Stimulated activated memory B cell treated with anti-CD40 and anti-IgM and Interleukin-4, amounts not matched to agents 10 μg/mL and 1 μg/mL and 100 μg/mL, for 72 hours (primary cell): Measurements from ENCODE around the gene ENTPD1.
"Not testable (repeated sequence)": the region's sequence is repeated elsewhere in the genome, so short reads cannot be mapped to it uniquely, and the experiment has no call there.

ENCODE experiments used
- ATAC-seq: fragments of 150-1000 bp; cut with Tn5 transposase; 2 replicates; pipeline ENCODE4 v1.10.0; 2021
- H3K27ac Mint-ChIP-seq: one replicate; pipeline ENCODE4 v1.8.0; 2022; ENCODE audit warnings: mild to moderate bottlenecking, mixed read lengths
- H3K27me3 Mint-ChIP-seq: one replicate; pipeline ENCODE4 v1.8.0; 2022; ENCODE audit warnings: mixed read lengths
- H3K36me3 Mint-ChIP-seq: one replicate; pipeline ENCODE4 v1.8.0; 2022; ENCODE audit warnings: mixed read lengths
- H3K4me1 Mint-ChIP-seq: one replicate; pipeline ENCODE4 v1.8.0; 2022; ENCODE audit warnings: mixed read lengths
- H3K4me3 Mint-ChIP-seq: one replicate; pipeline ENCODE4 v1.8.0; 2022; ENCODE audit warnings: mild to moderate bottlenecking, moderate library complexity, mixed read lengths
- H3K9me3 Mint-ChIP-seq: one replicate; pipeline ENCODE4 v1.8.0; 2022; ENCODE audit warnings: mixed read lengths

The ENTPD1 gene

GRCh38 chr10:95742962-95743535 lies 12.9 kb upstream of the ENTPD1 start:
- ATAC-seq: no peak
- H3K9me3 Mint-ChIP-seq: no peaks in the 10 kb centered on the region
- H3K4me1 Mint-ChIP-seq: peaks cover 54% of the 10 kb centered on the region
- peak overlapping the region; percentile 60 for H3K4me3 Mint-ChIP-seq
- no peaks in the 10 kb centered on the region for H3K27me3 Mint-ChIP-seq
- H3K36me3 Mint-ChIP-seq: peaks cover 13% of the 10 kb centered on the region
- H3K27ac Mint-ChIP-seq: peak overlapping the region; percentile 100

- no peak overlapping the region for H3K4me3 Mint-ChIP-seq
- peak overlapping the region; percentile 100 for H3K27ac Mint-ChIP-seq
- peak; percentile 71 for ATAC-seq
- no peaks in the 10 kb centered on the region for H3K27me3 Mint-ChIP-seq
- H3K36me3 Mint-ChIP-seq: peaks cover 31% of the 10 kb centered on the region
- peaks cover 59% of the 10 kb centered on the region for H3K4me1 Mint-ChIP-seq
- no peaks in the 10 kb centered on the region for H3K9me3 Mint-ChIP-seq
Observed at GRCh38 chr10:95745501-95745900, 10.5 kb upstream of the ENTPD1 start.

- H3K9me3 Mint-ChIP-seq: peaks cover 5% of the 10 kb centered on the region
- H3K4me3 Mint-ChIP-seq: no peak overlapping the region
- no peak overlapping the region for H3K27ac Mint-ChIP-seq
- H3K36me3 Mint-ChIP-seq: peaks cover 44% of the 10 kb centered on the region
- ATAC-seq: no peak
- H3K27me3 Mint-ChIP-seq: no peaks in the 10 kb centered on the region
- peaks cover 37% of the 10 kb centered on the region for H3K4me1 Mint-ChIP-seq
Observed at GRCh38 chr10:95748349-95748748, 7.6 kb upstream of the ENTPD1 start.

DNA sequence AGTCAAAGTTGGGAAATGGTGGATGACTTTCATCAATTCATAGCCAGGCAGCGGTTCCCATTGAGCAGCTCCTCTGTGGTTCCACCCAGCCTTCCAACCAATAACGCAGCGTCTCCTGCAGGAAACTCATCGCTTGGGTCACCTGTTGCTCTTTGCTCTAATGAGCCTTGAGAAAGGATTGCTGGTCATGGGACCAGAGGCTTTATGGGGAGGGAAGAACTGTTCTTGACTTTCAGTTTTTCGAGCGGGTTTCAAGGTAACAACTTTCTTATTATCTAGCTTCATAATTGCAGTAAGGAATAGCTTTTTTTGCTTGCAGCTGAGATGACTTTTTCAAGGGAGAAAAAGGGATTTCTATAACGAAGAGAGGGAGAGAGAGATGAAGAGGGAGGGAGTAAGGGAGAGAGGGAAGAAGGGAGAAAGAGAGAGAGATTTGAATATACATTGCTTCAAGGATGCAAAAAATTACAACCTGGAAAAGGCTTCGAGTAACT lies 405 bp upstream of the ENTPD1 start:
- peak; percentile 55 for ATAC-seq

GRCh38 chr10:95756809-95757684 lies 1.1 kb downstream of the ENTPD1 start:
- peaks cover 69% of the 10 kb centered on the region for H3K4me1 Mint-ChIP-seq
- peak overlapping the region; percentile 97 for H3K4me3 Mint-ChIP-seq
- no peaks in the 10 kb centered on the region for H3K27me3 Mint-ChIP-seq
- ATAC-seq: no peak
- H3K36me3 Mint-ChIP-seq: peaks cover 33% of the 10 kb centered on the region
- H3K27ac Mint-ChIP-seq: peak overlapping the region; percentile 99
- peaks cover under 1% of the 10 kb centered on the region for H3K9me3 Mint-ChIP-seq

More for the DNA sequence above, 405 bp upstream of the ENTPD1 start:
- H3K36me3 Mint-ChIP-seq: peaks cover 32% of the 10 kb centered on the region
- H3K27me3 Mint-ChIP-seq: no peaks in the 10 kb centered on the region
- peaks cover 54% of the 10 kb centered on the region for H3K4me1 Mint-ChIP-seq
- peaks cover 5% of the 10 kb centered on the region for H3K9me3 Mint-ChIP-seq
- peak overlapping the region; percentile 97 for H3K4me3 Mint-ChIP-seq
- H3K27ac Mint-ChIP-seq: peak overlapping the region; percentile 99

DNA sequence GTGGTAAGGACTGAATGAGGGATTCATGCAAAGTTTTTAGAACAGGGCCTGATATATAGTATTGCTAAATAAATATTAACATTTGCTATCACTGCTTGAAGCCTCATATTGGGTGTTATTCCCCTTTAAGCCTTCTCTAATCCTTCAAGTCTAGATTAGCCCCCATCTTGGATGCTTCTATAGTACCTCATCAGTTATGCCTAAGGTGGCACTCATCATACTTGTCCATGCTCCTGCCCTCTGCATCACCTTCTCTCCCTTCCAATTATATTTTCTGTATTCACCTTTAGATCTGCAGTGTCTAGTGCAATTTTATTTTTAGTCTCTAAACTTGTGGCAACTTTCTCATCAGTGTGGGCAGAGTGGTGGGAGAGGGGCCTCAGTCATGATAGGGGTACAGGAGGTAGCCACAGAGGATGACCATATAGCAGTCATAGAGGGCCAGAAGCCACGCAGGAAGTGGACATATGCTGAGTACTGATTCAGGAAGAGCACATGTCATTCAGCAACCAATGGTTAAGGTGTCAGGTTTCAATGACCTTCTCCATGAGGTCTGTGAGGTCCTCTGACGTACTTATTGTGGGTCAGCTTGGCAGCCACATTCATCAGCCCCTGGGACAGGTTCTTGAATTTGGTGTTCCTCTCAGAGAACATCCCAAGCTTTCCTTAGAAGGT lies 2.5 kb downstream of the ENTPD1 start:
- peak overlapping the region; percentile 62 for H3K4me3 Mint-ChIP-seq
- H3K4me1 Mint-ChIP-seq: peaks cover 73% of the 10 kb centered on the region
- H3K9me3 Mint-ChIP-seq: no peaks in the 10 kb centered on the region
- H3K27me3 Mint-ChIP-seq: no peaks in the 10 kb centered on the region
- H3K36me3 Mint-ChIP-seq: peaks cover 32% of the 10 kb centered on the region
- peak; percentile 71 for ATAC-seq
- peak overlapping the region; percentile 99 for H3K27ac Mint-ChIP-seq

DNA sequence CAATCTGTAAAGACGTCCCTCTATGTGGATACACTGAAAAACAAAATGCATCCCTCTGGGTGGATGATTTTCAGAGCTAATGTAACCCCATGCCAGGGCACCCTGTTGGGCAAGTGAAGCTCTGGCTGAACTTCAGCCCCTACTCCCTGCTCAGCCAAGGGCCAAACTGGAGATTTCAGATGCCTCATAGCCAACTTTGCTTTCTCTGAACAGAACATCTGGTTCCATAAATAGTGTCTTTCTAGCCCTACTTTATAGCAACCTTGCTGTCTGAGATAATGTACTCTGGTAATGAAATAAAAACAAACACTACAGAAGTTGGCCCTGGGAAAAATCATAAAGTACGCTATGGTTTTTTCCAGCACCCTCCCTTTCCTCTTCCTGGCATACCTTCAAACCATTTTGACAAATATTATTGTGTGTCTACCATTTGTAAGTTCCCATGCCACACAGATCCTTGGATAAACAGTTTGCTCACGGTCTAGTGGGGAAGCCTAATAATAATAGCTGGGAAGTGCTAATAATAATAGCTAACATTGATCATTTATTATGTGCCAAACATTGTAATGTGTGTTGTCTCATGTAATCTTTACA lies 3.4 kb downstream of the ENTPD1 start:
- Mint-ChIP-seq H3K36me3 (peaks cover 39% of the 10 kb centered on the region), H3K9me3 (peaks cover 3% of the 10 kb centered on the region), H3K27ac (peak overlapping the region; percentile 99), H3K4me1 (peaks cover 76% of the 10 kb centered on the region), H3K27me3 (no peaks in the 10 kb centered on the region), H3K4me3 (peak overlapping the region; percentile 61)
- no peak for ATAC-seq

- H3K4me1 Mint-ChIP-seq: peaks cover 70% of the 10 kb centered on the region
- H3K27ac Mint-ChIP-seq: peak overlapping the region; percentile 99
- peaks cover 3% of the 10 kb centered on the region for H3K9me3 Mint-ChIP-seq
- peak overlapping the region; percentile 72 for H3K4me3 Mint-ChIP-seq
- peaks cover 54% of the 10 kb centered on the region for H3K36me3 Mint-ChIP-seq
- no peak for ATAC-seq
- H3K27me3 Mint-ChIP-seq: no peaks in the 10 kb centered on the region
Observed at GRCh38 chr10:95761939-95762492, 6.1 kb downstream of the ENTPD1 start.

DNA sequence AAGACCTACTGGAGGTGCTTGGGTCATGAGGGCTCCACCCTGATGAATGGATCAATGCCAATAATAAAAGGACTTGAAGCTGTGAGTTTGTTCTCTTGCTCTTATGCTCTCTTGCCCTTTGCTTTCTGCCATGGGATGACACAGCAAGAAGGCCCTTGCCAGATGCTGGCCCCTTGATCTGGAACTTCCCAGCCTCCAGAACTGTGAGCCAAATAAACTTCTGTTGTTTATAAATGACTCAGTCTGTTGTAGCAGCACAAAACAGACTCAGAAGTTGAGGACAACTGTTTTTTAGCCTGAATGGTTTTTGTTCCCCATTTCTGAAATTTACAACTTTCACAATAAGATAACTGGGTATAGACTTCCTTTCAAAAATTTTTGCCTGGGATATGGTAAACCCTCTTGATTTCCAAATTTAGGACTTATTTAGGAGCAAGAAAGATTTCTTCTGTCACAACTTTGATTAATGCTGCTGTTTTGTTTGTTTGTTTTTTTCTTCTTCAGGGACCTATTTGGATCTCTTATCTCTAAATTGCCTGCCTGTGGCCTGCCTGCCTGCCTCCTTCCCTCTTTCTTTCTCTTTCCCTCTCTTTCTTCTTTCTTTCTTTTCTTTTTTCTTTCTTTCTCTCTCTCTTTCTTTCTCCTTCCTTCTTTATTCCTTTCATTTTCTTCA lies 12.1 kb downstream of the ENTPD1 start:
- Mint-ChIP-seq H3K4me1 (peaks cover 68% of the 10 kb centered on the region), H3K27ac (peak overlapping the region; percentile 88), H3K36me3 (peaks cover 76% of the 10 kb centered on the region), H3K9me3 (peaks cover 11% of the 10 kb centered on the region), H3K27me3 (no peaks in the 10 kb centered on the region), H3K4me3 (peak overlapping the region; percentile 76)
- ATAC-seq: peak; percentile 96

DNA sequence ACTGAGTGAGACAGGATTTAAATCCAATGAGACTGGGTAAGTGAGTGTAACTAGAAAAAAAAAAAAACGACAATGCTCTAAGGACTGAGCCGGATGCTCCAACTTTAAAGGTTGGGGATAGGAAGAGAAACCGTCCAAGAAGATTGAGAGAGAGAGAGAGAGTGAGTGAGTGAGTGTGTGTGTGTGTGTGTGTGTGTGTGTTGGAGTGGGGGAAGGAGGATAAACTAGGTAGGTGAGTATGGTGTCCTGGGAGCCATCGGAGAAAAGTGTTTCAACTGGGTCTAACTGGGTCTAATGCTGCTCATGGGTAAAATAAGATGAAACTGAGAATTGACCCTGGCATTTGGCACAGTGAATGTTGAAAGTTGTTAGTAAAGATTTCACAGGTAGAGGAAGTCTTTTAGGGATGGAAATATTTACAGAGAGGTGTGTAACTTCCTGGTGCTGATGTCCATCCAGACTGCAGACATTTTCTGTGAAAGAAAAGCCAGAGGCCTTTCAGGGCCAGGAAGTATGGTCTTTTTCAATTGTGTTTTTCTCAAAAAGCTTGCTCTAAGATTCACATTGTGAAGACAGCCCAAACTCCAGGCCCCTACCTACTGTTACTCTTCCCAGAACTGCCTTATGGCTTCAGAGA lies 14.2 kb downstream of the ENTPD1 start:
- peaks cover 70% of the 10 kb centered on the region for H3K4me1 Mint-ChIP-seq
- H3K27ac Mint-ChIP-seq: peak overlapping the region; percentile 88
- peaks cover 82% of the 10 kb centered on the region for H3K36me3 Mint-ChIP-seq
- H3K27me3 Mint-ChIP-seq: no peaks in the 10 kb centered on the region
- ATAC-seq: no peak
- peaks cover 8% of the 10 kb centered on the region for H3K9me3 Mint-ChIP-seq
- peak overlapping the region; percentile 45 for H3K4me3 Mint-ChIP-seq

- H3K36me3 Mint-ChIP-seq: peaks cover 91% of the 10 kb centered on the region
- H3K27me3 Mint-ChIP-seq, H3K4me3 Mint-ChIP-seq, ATAC-seq, H3K27ac Mint-ChIP-seq: not testable (repeated sequence)
- peaks cover 10% of the 10 kb centered on the region for H3K9me3 Mint-ChIP-seq
- H3K4me1 Mint-ChIP-seq: peaks cover 76% of the 10 kb centered on the region
Observed at GRCh38 chr10:95773454-95773853, 17.5 kb downstream of the ENTPD1 start.

- ATAC-seq, H3K9me3 Mint-ChIP-seq, H3K4me3 Mint-ChIP-seq, H3K27me3 Mint-ChIP-seq: not testable (repeated sequence)
- peaks cover 88% of the 10 kb centered on the region for H3K36me3 Mint-ChIP-seq
- peak overlapping the region; percentile 24 for H3K27ac Mint-ChIP-seq
- peaks cover 81% of the 10 kb centered on the region for H3K4me1 Mint-ChIP-seq
Observed at GRCh38 chr10:95777638-95778037, 21.7 kb downstream of the ENTPD1 start.

- peak; percentile 67 for ATAC-seq
- Mint-ChIP-seq H3K27ac (peak overlapping the region; percentile 91), H3K4me3 (no peak overlapping the region), H3K36me3 (peaks cover 67% of the 10 kb centered on the region), H3K27me3 (no peaks in the 10 kb centered on the region), H3K9me3 (peaks cover 3% of the 10 kb centered on the region), H3K4me1 (peaks cover 94% of the 10 kb centered on the region)
Observed at GRCh38 chr10:95782318-95782717, 26.4 kb downstream of the ENTPD1 start.

GRCh38 chr10:95783741-95784140 lies 27.8 kb downstream of the ENTPD1 start:
- Mint-ChIP-seq H3K36me3 (peaks cover 60% of the 10 kb centered on the region), H3K4me3 (peak overlapping the region; percentile 2), H3K4me1 (peaks cover 98% of the 10 kb centered on the region), H3K27ac (peak overlapping the region; percentile 91), H3K27me3 (no peaks in the 10 kb centered on the region), H3K9me3 (no peaks in the 10 kb centered on the region)
- ATAC-seq: peak; percentile 84
